Caco-2 (cell line): ENCODE data around the gene SERGEF. TPM values are rescaled to one million over a fixed set of nuclear protein-coding genes. Genes with fewer than 3 reads are reported as not detected.

ENCODE experiments used
- BruUV-seq: library from RNA; stranded (reverse); fragments of 400-500 nt; replicated peaks from 2 replicates; lab custom pipeline; 2021; lab: Mats Ljungman, UMichigan
- CTCF ChIA-PET: fragments of 300-600 bp; sonication (Branson Sonifier 250); formaldehyde crosslinking; loops from one replicate; lab custom pipeline; 2022; ENCODE audit warnings: antibody characterized with exemption; lab: Charles Lee
- POLR2A ChIA-PET: fragments of 300-600 bp; sonication (Branson Sonifier 250); formaldehyde crosslinking; loops from one replicate; lab custom pipeline; 2022; ENCODE audit warnings: antibody characterized with exemption; lab: Charles Lee
- DNase-seq, 2 experiments: peaks; one replicate each; pipeline versions ENCODE4 v3.0.0 to v3.0.0-alpha.2; 2020 to 2022
- H3K27me3 ChIP-seq: replicated peaks from 2 replicates; pipeline ENCODE4 v1.6.0; 2011; ENCODE audit warnings: low read length; ENCODE audit not compliant: control insufficient read depth, insufficient read depth
- H3K36me3 ChIP-seq: 2 replicates; pipeline ENCODE4 v1.5.1; 2011; ENCODE audit warnings: low read length; ENCODE audit not compliant: control insufficient read depth, insufficient read depth
- H3K4me1 ChIP-seq: fragments of 250-450 bp; sonication (Bioruptor Pico); 2 replicates; pipeline ENCODE4 v1.5.1; 2020; ENCODE audit warnings: mild to moderate bottlenecking
- H3K4me3 ChIP-seq: 2 replicates; pipeline ENCODE4 v1.5.1; 2011; ENCODE audit warnings: low read depth, mild to moderate bottlenecking, control low read depth, low read length
- H3K9me3 ChIP-seq: fragments of 250-450 bp; sonication (Bioruptor Pico); 2 replicates; pipeline ENCODE4 v1.5.1; 2020; ENCODE audit warnings: mild to moderate bottlenecking, moderate library complexity
- H3K27ac Mint-ChIP-seq: one replicate; pipeline ENCODE4 v1.8.0; 2022; ENCODE audit warnings: mixed read lengths; ENCODE audit not compliant: unreplicated experiment
- H3K27me3 Mint-ChIP-seq: one replicate; pipeline ENCODE4 v1.8.0; 2022; ENCODE audit warnings: mixed read lengths; ENCODE audit not compliant: insufficient read depth, unreplicated experiment
- H3K36me3 Mint-ChIP-seq: one replicate; pipeline ENCODE4 v1.8.0; 2022; ENCODE audit warnings: mild to moderate bottlenecking, mixed read lengths; ENCODE audit not compliant: insufficient read depth, unreplicated experiment
- H3K4me1 Mint-ChIP-seq: one replicate; pipeline ENCODE4 v1.8.0; 2022; ENCODE audit warnings: low read depth, mixed read lengths; ENCODE audit not compliant: unreplicated experiment
- H3K4me3 Mint-ChIP-seq: one replicate; pipeline ENCODE4 v1.8.0; 2022; ENCODE audit warnings: mild to moderate bottlenecking, moderate library complexity, mixed read lengths; ENCODE audit not compliant: unreplicated experiment
- H3K9me3 Mint-ChIP-seq: one replicate; pipeline ENCODE4 v1.8.0; 2022; ENCODE audit warnings: mixed read lengths; ENCODE audit not compliant: unreplicated experiment
- CTCF ChIP-seq, 2 experiments: fragments of 200-600 bp in 1 of 2; IDR thresholded peaks; 1 replicate in 1 of 2; 2 replicates in 1 of 2; pipeline versions ENCODE4 v1.5.1 to v1.8.0; 2011 to 2022; ENCODE audit warnings: antibody characterized with exemption in 1 of 2, control low read depth in 1 of 2, inconsistent platforms in 1 of 2, low read depth in 1 of 2, low read length in 1 of 2, mild to moderate bottlenecking in 1 of 2, moderate library complexity in 1 of 2; ENCODE audit not compliant: insufficient read depth in 1 of 2, severe bottlenecking in 1 of 2, unreplicated experiment in 1 of 2
- intact Hi-C: fragments of 100-400 bp; cut with micrococcal nuclease; formaldehyde crosslinking; loops from one replicate; pipeline ENCODE4 v1.10.0; 2022; ENCODE audit not compliant: unreplicated experiment
- total RNA-seq: library from RNA; stranded (reverse); gene quantifications from 2 replicates; pipeline ENCODE4 v1.2.3, GENCODE V29; 2022

The SERGEF gene
- total RNA-seq, 1 experiment from 2014 or later: 17.5 TPM

GRCh38 chr11:17770048-17770652 is 242.7 kb downstream of the SERGEF start:
- ChIA-PET POLR2A (no interaction called here), CTCF (interaction anchor here (0.7 to 1.4 kb wide), 2 partner anchors 82 to 203 kb away, joined by 3 to 4 read pairs; no protein-coding TSS in a partner anchor)
- TF ChIP-seq CTCF (IDR thresholded peaks at IDR 0.05; ENCODE audit: insufficient read depth in 1 of 2, low read depth in 1 of 2, low read length in 1 of 2, severe bottlenecking in 1 of 2, unreplicated experiment in 1 of 2): peak in 1 of 2 experiments; percentile 46
- H3K27ac Mint-ChIP-seq: no peak overlapping the region
- H3K27me3 Mint-ChIP-seq: no peaks in the 10 kb centered on the region
- Histone ChIP-seq H3K36me3 (no peaks in the 10 kb centered on the region), H3K9me3 (no peaks in the 10 kb centered on the region), H3K4me3 (no peak overlapping the region), H3K27me3 (no peaks in the 10 kb centered on the region), H3K4me1 (0 out of 2 replicates have a peak, but pooled peaks cover 4% of the 10 kb centered on the region)
- H3K9me3 Mint-ChIP-seq: no peaks in the 10 kb centered on the region
- no peaks in the 10 kb centered on the region for H3K36me3 Mint-ChIP-seq
- intact Hi-C loops: no loop called here
- H3K4me3 Mint-ChIP-seq: no peak overlapping the region
- peak; percentile 43 to 46 for DNase-seq
- no peaks in the 10 kb centered on the region for H3K4me1 Mint-ChIP-seq
- no TSS peak for BruUV-seq

GRCh38 chr11:17769218-17769617 is 243.6 kb downstream of the SERGEF start:
- H3K9me3 ChIP-seq: no peaks in the 10 kb centered on the region
- Mint-ChIP-seq H3K27ac (no peak overlapping the region), H3K4me3 (no peak overlapping the region), H3K9me3 (no peaks in the 10 kb centered on the region), H3K36me3 (no peaks in the 10 kb centered on the region), H3K4me1 (no peaks in the 10 kb centered on the region), H3K27me3 (no peaks in the 10 kb centered on the region)
- TF ChIP-seq CTCF (IDR thresholded peaks at IDR 0.05; ENCODE audit: insufficient read depth in 1 of 2, low read depth in 1 of 2, low read length in 1 of 2, severe bottlenecking in 1 of 2, unreplicated experiment in 1 of 2): no peak
- ChIA-PET CTCF (interaction anchor here (0.7 to 0.8 kb wide), 2 partner anchors 17 to 208 kb away, joined by 3 to 6 read pairs; no protein-coding TSS in a partner anchor), POLR2A (no interaction called here)
- no peaks in the 10 kb centered on the region for H3K27me3 ChIP-seq
- H3K36me3 ChIP-seq: no peaks in the 10 kb centered on the region
- H3K4me1 ChIP-seq: 0 out of 2 replicates have a peak, but pooled peaks cover 4% of the 10 kb centered on the region
- intact Hi-C loops: no loop called here
- no TSS peak for BruUV-seq
- DNase-seq: no peak
- H3K4me3 ChIP-seq: no peak overlapping the region

GRCh38 chr11:17768547-17768946 is 244.3 kb downstream of the SERGEF start:
- no peaks in the 10 kb centered on the region for H3K9me3 ChIP-seq
- Mint-ChIP-seq H3K9me3 (no peaks in the 10 kb centered on the region), H3K36me3 (no peaks in the 10 kb centered on the region), H3K27me3 (no peaks in the 10 kb centered on the region), H3K4me1 (no peaks in the 10 kb centered on the region), H3K4me3 (no peak overlapping the region), H3K27ac (no peak overlapping the region)
- H3K4me3 ChIP-seq: no peak overlapping the region
- intact Hi-C loops: no loop called here
- H3K4me1 ChIP-seq: 0 out of 2 replicates have a peak, but pooled peaks cover 4% of the 10 kb centered on the region
- no TSS peak for BruUV-seq
- no peaks in the 10 kb centered on the region for H3K27me3 ChIP-seq
- ChIA-PET POLR2A (no interaction called here), CTCF (interaction anchor here (0.7 to 1.0 kb wide), 3 partner anchors 16 to 208 kb away, joined by 3 to 6 read pairs (median 3); no protein-coding TSS in a partner anchor)
- no peak for TF ChIP-seq CTCF (IDR thresholded peaks at IDR 0.05; ENCODE audit: insufficient read depth in 1 of 2, low read depth in 1 of 2, low read length in 1 of 2, severe bottlenecking in 1 of 2, unreplicated experiment in 1 of 2)
- no peaks in the 10 kb centered on the region for H3K36me3 ChIP-seq
- peak in 1 of 2 experiments; percentile 14 for DNase-seq
